Suppressor macrophage treated with lipopolysaccharide for 4 hours (primary cell): Measurements from ENCODE around the gene SPTSSB.

Source experiments
- DNase-seq: peaks from one replicate; pipeline ENCODE4 v3.0.0-alpha.2; 2020

Gene SPTSSB

GRCh38 chr3:161389445-161390035, 18.2 kb upstream of the SPTSSB start:
- peak; percentile 48 for DNase-seq

- peak; percentile 80 for DNase-seq
These were observed 17.5 kb upstream of the SPTSSB start for GRCh38 chr3:161388855-161389254.

- DNase-seq: peak; percentile 23
These were observed 15.9 kb upstream of the SPTSSB start for GRCh38 chr3:161386991-161387770.

GRCh38 chr3:161372321-161373260, 1.3 kb upstream of the SPTSSB start:
- peak; percentile 6 for DNase-seq

- DNase-seq: no peak
These were observed 1.8 kb downstream of the SPTSSB start for GRCh38 chr3:161369531-161369930.

GRCh38 chr3:161366094-161366493, 5.2 kb downstream of the SPTSSB start:
- DNase-seq: no peak

GRCh38 chr3:161358488-161358887, 12.8 kb downstream of the SPTSSB start:
- DNase-seq: no peak

- DNase-seq: no peak
These were observed 15.0 kb downstream of the SPTSSB start for GRCh38 chr3:161356287-161356686.

GRCh38 chr3:161355508-161355907, 15.8 kb downstream of the SPTSSB start:
- DNase-seq: no peak

- no peak for DNase-seq
These were observed 16.8 kb downstream of the SPTSSB start for GRCh38 chr3:161354554-161354953.

- no peak for DNase-seq
These were observed 20.0 kb downstream of the SPTSSB start for GRCh38 chr3:161351330-161351729.

- DNase-seq: no peak
These were observed 20.4 kb downstream of the SPTSSB start for GRCh38 chr3:161350916-161351315.

GRCh38 chr3:161349529-161350312, 21.6 kb downstream of the SPTSSB start:
- DNase-seq: peak; percentile 9

- no peak for DNase-seq
These were observed 22.4 kb downstream of the SPTSSB start for GRCh38 chr3:161348796-161349400.

- no peak for DNase-seq
These were observed 23.6 kb downstream of the SPTSSB start for GRCh38 chr3:161347726-161348125.

- DNase-seq: no peak
These were observed 26.3 kb downstream of the SPTSSB start for GRCh38 chr3:161345023-161345422.

GRCh38 chr3:161343986-161344385, 27.3 kb downstream of the SPTSSB start:
- no peak for DNase-seq

GRCh38 chr3:161343540-161343939, 27.8 kb downstream of the SPTSSB start:
- DNase-seq: no peak

GRCh38 chr3:161342629-161343028, 28.7 kb downstream of the SPTSSB start:
- no peak for DNase-seq

GRCh38 chr3:161339517-161340500, 31.5 kb downstream of the SPTSSB start:
- DNase-seq: no peak

GRCh38 chr3:161337311-161337710, 34.0 kb downstream of the SPTSSB start:
- no peak for DNase-seq
